AG04450 (cell line): ENCODE data around the gene ZNF722. TPM values are rescaled to one million over a fixed set of nuclear protein-coding genes. Genes with fewer than 3 reads are reported as not detected.
"Not testable (repeated sequence)": the region's sequence is repeated elsewhere in the genome, so short reads cannot be mapped to it uniquely, and the experiment has no call there.

Source experiments
- CTCF ChIA-PET: fragments of 300-600, 350-600 bp; formaldehyde crosslinking; extraction: SDS; loops from one replicate; lab custom pipeline; 2022; ENCODE audit warnings: antibody characterized with exemption, inconsistent platforms; lab: Charles Lee
- POLR2A ChIA-PET: fragments of 350-600 bp; formaldehyde crosslinking; extraction: SDS; loops from one replicate; lab custom pipeline; 2021; ENCODE audit warnings: antibody characterized with exemption, inconsistent platforms; lab: Yijun Ruan, JAX
- DNase-seq: peaks from one replicate; pipeline ENCODE4 v3.0.0-alpha.2; 2011; ENCODE audit warnings: low read depth, low spot score
- H3K27ac ChIP-seq: one replicate; pipeline ENCODE4 v1.5.1; 2012; ENCODE audit warnings: low read depth, low read length, control low read depth
- H3K27me3 ChIP-seq: one replicate; pipeline ENCODE4 v1.6.0; 2012; ENCODE audit warnings: low read length; ENCODE audit not compliant: control insufficient read depth, insufficient read depth
- H3K4me3 ChIP-seq: 2 replicates; pipeline ENCODE4 v1.5.1; 2011; ENCODE audit warnings: mild to moderate bottlenecking, low read depth, low read length, control low read depth
- H3K9me3 ChIP-seq: 2 replicates; pipeline ENCODE4 v1.5.1; 2012; ENCODE audit warnings: low read length; ENCODE audit not compliant: control insufficient read depth, insufficient read depth
- CTCF ChIP-seq: IDR thresholded peaks from 2 replicates; pipeline ENCODE4 v1.5.1; 2011; ENCODE audit warnings: low read depth, low read length, control low read depth, inconsistent platforms
- polyA minus RNA-seq: library from RNA; depleted of rRNA, polyadenylated mRNA; stranded (reverse); fragments of >200 nt; gene quantifications from 2 replicates; pipeline ENCODE4 v1.2.3, GENCODE V29; 2011; rRNA and poly(A)+ RNA removed
- polyA plus RNA-seq: library from polyadenylated mRNA; depleted of rRNA; stranded (reverse); fragments of >200 nt; gene quantifications from 2 replicates; pipeline ENCODE4 v1.2.3, GENCODE V29; 2011; rRNA removed

ZNF722 gene
- polyA plus RNA-seq (not detected in 2 replicates), polyA minus RNA-seq (not detected in 2 replicates)

- ChIA-PET CTCF (no interaction called here), POLR2A (no interaction called here)
- TF ChIP-seq CTCF, result no peak
- no peaks in the 10 kb centered on the region for H3K27me3 ChIP-seq
- DNase-seq, result no peak
- no peak within 1 kb of the TSS for H3K27ac ChIP-seq
- H3K9me3 ChIP-seq, result peaks cover 40% of the 10 kb centered on the region
- H3K4me3 ChIP-seq, result no peak within 1 kb of the TSS
Measured at GRCh38 chr7:63998549-63998948, at the start of gene ZNF722. ZNF722 (plus strand) TSS chr7:63998849; CDS start chr7:63998962, 113 bp downstream.

- Histone ChIP-seq H3K9me3 (peaks cover 45% of the 10 kb centered on the region), H3K4me3 (no peak overlapping the region), H3K27me3 (no peaks in the 10 kb centered on the region), H3K27ac (no peak overlapping the region)
- ChIA-PET POLR2A (no interaction called here), CTCF (no interaction called here)
- no peak for TF ChIP-seq CTCF
- DNase-seq, result no peak
Measured at GRCh38 chr7:63953181-63953580, 45.5 kb upstream of the ZNF722 start.

GRCh38 chr7:63968629-63969028 lies 30.0 kb upstream of the ZNF722 start:
- ChIA-PET CTCF (no interaction called here), POLR2A (no interaction called here)
- no peak for TF ChIP-seq CTCF
- Histone ChIP-seq H3K27me3 (no peaks in the 10 kb centered on the region), H3K27ac (no peak overlapping the region), H3K9me3 (peaks cover 10% of the 10 kb centered on the region), H3K4me3 (no peak overlapping the region)
- DNase-seq, result no peak

GRCh38 chr7:64015496-64015895 lies 16.8 kb downstream of the ZNF722 start:
- H3K27ac ChIP-seq, H3K4me3 ChIP-seq, H3K27me3 ChIP-seq, DNase-seq, POLR2A ChIA-PET, CTCF ChIA-PET: not testable (repeated sequence)
- peaks cover 19% of the 10 kb centered on the region for H3K9me3 ChIP-seq

- no peak for TF ChIP-seq CTCF
- DNase-seq, result no peak
- ChIA-PET CTCF (no interaction called here), POLR2A (no interaction called here)
- no peak overlapping the region for H3K4me3 ChIP-seq
- H3K9me3 ChIP-seq, result peaks cover 47% of the 10 kb centered on the region
- H3K27me3 ChIP-seq, result no peaks in the 10 kb centered on the region
- H3K27ac ChIP-seq, result no peak overlapping the region
Measured at GRCh38 chr7:64035388-64035787, 36.7 kb downstream of the ZNF722 start.

- peaks cover 53% of the 10 kb centered on the region for H3K9me3 ChIP-seq
- ChIA-PET POLR2A (no interaction called here), CTCF (no interaction called here)
Measured at GRCh38 chr7:64037095-64037494, 38.4 kb downstream of the ZNF722 start.

More at GRCh38 chr7:64037095-64037494, 38.4 kb downstream of the ZNF722 start:
- no peak for DNase-seq
- no peak overlapping the region for H3K27ac ChIP-seq
- no peaks in the 10 kb centered on the region for H3K27me3 ChIP-seq
- TF ChIP-seq CTCF, result no peak
- no peak overlapping the region for H3K4me3 ChIP-seq
